ENCODE results near the gene PEX26. TPM values are rescaled to one million over a fixed set of nuclear protein-coding genes. Genes with fewer than 3 reads are reported as not detected.

The PEX26 gene
- total RNA-seq, 2 donors from 2014 or later: 43.1 to 45.7 TPM

GRCh38 chr22:18083406-18083805, 5.6 kb downstream of the PEX26 start:
- Histone ChIP-seq H3K4me3 (ENCODE audit: low read length) (no peak overlapping the region), H3K36me3 (ENCODE audit: control insufficient read depth, insufficient read depth, low read length) (peaks cover 83% of the 10 kb centered on the region), H3K27ac (ENCODE audit: low read depth, low read length) (no peak overlapping the region), H3K9ac (ENCODE audit: extremely low read depth, low read length, poor library complexity, severe bottlenecking) (no peak overlapping the region), H3K9me3 (ENCODE audit: control insufficient read depth, low read length) (no peaks in the 10 kb centered on the region), H3K4me1 (ENCODE audit: control insufficient read depth, insufficient read depth, low read length) (no peaks in the 10 kb centered on the region), H3K27me3 (ENCODE audit: control insufficient read depth, insufficient read depth, low read length, poor library complexity, severe bottlenecking) (no peaks in the 10 kb centered on the region)
- DNase-seq: no peak
- WGBS, 2 experiments (ENCODE audit: insufficient coverage in 1 of 2, insufficient read length in 1 of 2): 93 to 97% methylated on average over 10 of the region's 10 CpGs
- H3K27ac Mint-ChIP-seq: no peak overlapping the region
- H3K9me3 Mint-ChIP-seq: no peaks in the 10 kb centered on the region
- H3K4me1 Mint-ChIP-seq: peaks cover 2% of the 10 kb centered on the region
- peaks cover 74% of the 10 kb centered on the region for H3K36me3 Mint-ChIP-seq (ENCODE audit: low read depth)
- no peak overlapping the region for H3K4me3 Mint-ChIP-seq
- H3K27me3 Mint-ChIP-seq (ENCODE audit: insufficient read depth): no peaks in the 10 kb centered on the region
- TF ChIP-seq CTCF (conservative IDR thresholded peaks at IDR 0.05): no peak

GRCh38 chr22:18085188-18085587, 7.4 kb downstream of the PEX26 start:
- Mint-ChIP-seq H3K4me1 (no peaks in the 10 kb centered on the region), H3K9me3 (no peaks in the 10 kb centered on the region), H3K27me3 (ENCODE audit: insufficient read depth) (no peaks in the 10 kb centered on the region), H3K27ac (no peak overlapping the region), H3K4me3 (no peak overlapping the region), H3K36me3 (ENCODE audit: low read depth) (peaks cover 79% of the 10 kb centered on the region)
- Histone ChIP-seq H3K9ac (ENCODE audit: extremely low read depth, low read length, poor library complexity, severe bottlenecking) (no peak overlapping the region), H3K27ac (ENCODE audit: low read depth, low read length) (no peak overlapping the region), H3K27me3 (ENCODE audit: control insufficient read depth, insufficient read depth, low read length, poor library complexity, severe bottlenecking) (no peaks in the 10 kb centered on the region), H3K9me3 (ENCODE audit: control insufficient read depth, low read length) (no peaks in the 10 kb centered on the region), H3K36me3 (ENCODE audit: control insufficient read depth, insufficient read depth, low read length) (peaks cover 89% of the 10 kb centered on the region), H3K4me3 (ENCODE audit: low read length) (no peak overlapping the region), H3K4me1 (ENCODE audit: control insufficient read depth, insufficient read depth, low read length) (no peaks in the 10 kb centered on the region)
- DNase-seq: no peak
- TF ChIP-seq CTCF (conservative IDR thresholded peaks at IDR 0.05): no peak

DNA sequence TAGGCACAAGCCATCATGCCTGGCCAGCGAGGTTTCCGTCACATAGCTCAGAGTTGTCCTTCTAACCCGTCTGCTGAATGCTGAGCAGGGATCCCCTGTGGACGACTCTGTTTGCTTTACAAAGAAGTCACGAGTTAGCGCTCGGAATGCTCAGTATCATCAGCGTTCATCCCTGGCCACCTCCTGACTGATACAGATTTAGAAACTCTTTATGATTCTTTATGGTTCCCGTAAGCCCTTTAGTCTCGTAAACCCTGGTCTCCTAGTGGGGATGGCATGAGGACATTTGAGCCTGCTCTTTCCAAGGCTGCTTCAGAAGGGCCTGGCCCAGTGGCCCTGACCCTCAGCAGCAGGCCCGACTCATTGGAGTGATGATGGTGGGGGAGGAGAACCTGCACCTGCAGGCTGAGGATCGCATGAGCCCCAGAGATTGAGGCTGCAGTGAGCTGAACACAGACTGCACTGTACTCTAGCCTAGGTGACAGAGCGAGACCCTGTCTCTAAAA, 9.6 kb downstream of the PEX26 start:
- 84 to 87% methylated on average over 8 to 12 of the region's 13 CpGs for WGBS, 2 experiments (ENCODE audit: insufficient coverage in 1 of 2, insufficient read length in 1 of 2)
- Mint-ChIP-seq H3K27me3 (ENCODE audit: insufficient read depth) (no peaks in the 10 kb centered on the region), H3K4me3 (no peak overlapping the region), H3K9me3 (no peaks in the 10 kb centered on the region), H3K4me1 (no peaks in the 10 kb centered on the region), H3K27ac (no peak overlapping the region), H3K36me3 (ENCODE audit: low read depth) (peaks cover 75% of the 10 kb centered on the region)
- no peak overlapping the region for H3K4me3 ChIP-seq (ENCODE audit: low read length)
- H3K36me3 ChIP-seq (ENCODE audit: control insufficient read depth, insufficient read depth, low read length): peaks cover 76% of the 10 kb centered on the region
- H3K27me3 ChIP-seq (ENCODE audit: control insufficient read depth, insufficient read depth, low read length, poor library complexity, severe bottlenecking): no peaks in the 10 kb centered on the region
- no peaks in the 10 kb centered on the region for H3K9me3 ChIP-seq (ENCODE audit: control insufficient read depth, low read length)
- no peak for DNase-seq
- H3K4me1 ChIP-seq (ENCODE audit: control insufficient read depth, insufficient read depth, low read length): no peaks in the 10 kb centered on the region
- no peak for TF ChIP-seq CTCF (conservative IDR thresholded peaks at IDR 0.05)
- H3K27ac ChIP-seq (ENCODE audit: low read depth, low read length): no peak overlapping the region
- H3K9ac ChIP-seq (ENCODE audit: extremely low read depth, low read length, poor library complexity, severe bottlenecking): no peak overlapping the region

Data from endodermal cell (in vitro differentiated cells).